A204.1 (cell line): ENCODE data around the gene PIRT.
"Not testable (repeated sequence)": the region's sequence is repeated elsewhere in the genome, so short reads cannot be mapped to it uniquely, and the experiment has no call there.

Source experiments
- FAIRE-seq: peaks from 2 replicates; lab custom pipeline; 2012; peaks lifted over from hg19 to GRCh38; lab: Jason Lieb, UNC

Gene PIRT

GRCh38 chr17:10837921-10838320 lies at the start of gene PIRT:
TSS of gene PIRT (minus strand) at chr17:10838087. CDS start at chr17:10825645, 12,442 bp downstream.
- no peak for FAIRE-seq

DNA sequence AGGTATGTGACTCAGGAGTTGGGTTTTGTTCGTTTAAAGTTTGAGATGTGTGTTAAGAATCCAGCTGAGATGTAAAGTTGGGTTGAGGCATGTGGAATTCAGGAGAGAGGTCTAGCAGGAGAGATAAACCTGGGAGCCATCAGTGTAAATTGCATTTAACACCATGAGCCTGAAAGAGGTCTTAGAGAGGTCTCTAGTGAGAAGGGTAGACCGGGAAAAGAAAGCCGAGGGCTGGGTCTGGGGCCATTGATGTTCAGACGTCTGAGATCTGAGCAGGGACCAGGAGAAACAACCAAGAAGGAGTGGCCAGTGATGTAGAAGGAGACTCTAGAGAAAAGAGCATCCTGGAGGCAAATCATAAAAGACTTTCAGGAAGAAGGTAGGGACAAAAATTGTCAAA lies 44.1 kb upstream of the PIRT start:
- no peak for FAIRE-seq

DNA sequence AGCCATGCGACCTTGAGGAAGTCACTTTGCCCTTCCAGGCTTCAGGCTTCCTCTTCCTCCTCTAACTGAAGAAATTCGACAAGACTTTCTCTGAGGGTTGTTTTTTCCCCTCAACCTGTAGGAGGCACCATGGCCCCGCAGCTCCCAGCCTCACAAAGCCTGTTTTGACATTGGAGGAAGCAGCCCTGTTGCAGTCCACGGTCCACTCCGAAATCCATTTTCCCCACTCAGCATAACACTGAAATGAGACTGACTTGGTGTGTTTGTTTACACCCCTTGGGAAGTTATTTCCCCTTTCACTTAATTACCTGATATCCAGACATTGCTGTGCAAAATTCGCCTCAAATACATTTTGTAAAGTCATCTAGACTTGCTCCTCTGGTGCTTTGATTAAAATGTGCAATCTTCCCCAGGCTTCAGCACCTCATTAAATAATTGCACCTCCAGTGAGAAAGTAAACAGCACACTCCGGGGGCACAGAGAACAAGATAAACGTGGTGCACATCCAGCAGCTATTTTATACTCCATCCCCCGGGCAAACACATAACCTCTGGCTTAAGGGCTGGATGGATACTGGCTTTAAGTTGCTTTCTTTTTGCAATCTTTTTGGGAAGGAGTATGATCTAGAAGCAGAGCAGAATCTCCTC lies 41.4 kb upstream of the PIRT start:
- no peak for FAIRE-seq

DNA sequence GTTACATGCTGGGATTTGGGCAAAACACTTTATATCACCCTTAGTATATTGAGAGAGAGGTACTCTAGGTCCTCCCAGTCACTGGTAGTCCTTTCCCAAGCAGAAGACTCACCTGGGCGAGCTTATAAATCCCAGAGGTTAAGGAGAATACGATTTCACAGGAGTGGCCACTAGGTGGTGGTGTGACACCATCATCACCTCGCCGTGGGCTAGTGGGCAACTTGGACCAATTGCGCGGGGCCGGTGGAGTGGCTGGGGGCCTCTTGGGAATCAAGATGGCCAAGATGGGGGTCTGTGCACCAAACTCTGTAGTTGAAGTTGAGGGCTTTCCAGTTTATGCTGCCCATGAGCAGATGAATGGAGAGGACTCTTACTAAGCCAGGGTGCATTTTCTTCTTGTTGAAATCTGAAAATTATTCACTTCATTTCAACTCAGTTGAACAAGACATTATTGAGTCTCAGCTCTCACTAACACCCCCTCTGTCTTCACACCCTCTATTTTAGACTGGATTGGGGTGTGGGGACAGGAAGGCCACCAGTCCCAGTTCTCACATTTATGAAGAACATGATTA lies 38.2 kb upstream of the PIRT start:
- no peak for FAIRE-seq

GRCh38 chr17:10875430-10875851 lies 37.6 kb upstream of the PIRT start:
- no peak for FAIRE-seq

- FAIRE-seq: no peak
Observed at GRCh38 chr17:10871914-10872313, 34.0 kb upstream of the PIRT start.

DNA sequence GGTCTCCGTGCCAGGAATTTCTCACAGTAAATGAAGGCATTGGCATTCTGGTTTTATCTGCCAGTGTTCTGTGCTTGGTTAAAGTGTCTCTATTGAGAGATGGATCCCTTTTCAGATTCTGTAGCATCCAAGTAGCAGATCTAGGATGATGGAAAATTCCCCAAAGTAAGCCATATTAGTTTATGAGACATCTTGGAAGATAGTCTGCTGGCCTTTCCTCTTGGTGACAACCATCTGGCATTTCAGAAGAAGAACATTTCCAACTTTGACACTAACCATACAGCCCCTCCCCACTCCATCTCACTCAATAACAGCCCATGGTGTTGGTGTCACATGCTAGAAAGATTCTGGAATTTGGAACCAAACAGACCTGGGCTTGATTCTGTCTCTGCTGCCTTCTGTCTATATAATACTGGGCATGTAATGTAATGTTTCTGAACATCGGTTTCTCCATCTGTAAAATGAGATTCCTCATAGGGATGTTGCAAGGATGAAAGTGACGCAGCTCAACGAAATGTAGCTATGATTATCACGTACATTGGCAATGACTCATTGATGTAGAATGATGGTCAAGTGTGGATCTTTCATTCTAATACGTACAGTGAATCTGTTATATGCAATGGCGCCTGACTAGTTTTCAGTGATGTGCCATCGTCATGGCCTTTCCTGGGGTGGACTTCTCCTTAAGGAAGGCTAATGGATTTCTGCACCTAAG lies 32.6 kb upstream of the PIRT start:
- no peak for FAIRE-seq

DNA sequence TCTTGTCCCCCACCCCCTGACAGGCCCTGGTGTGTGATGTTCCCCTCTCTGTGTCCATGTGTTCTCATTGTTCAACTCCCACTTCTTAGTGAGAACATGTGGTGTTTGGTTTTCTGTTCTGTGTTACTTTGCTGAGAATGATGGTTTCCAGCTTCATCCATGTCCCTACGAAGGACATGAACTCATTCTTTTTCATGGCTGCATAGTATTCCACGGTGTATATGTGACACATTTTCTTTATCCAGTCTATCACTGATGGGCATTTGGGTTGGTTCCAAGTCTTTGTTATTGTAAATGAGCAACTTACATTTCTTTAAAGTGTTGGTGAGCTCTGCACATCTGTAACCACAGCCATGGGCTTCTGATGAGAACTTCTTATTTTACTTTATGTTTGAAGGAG lies 30.9 kb upstream of the PIRT start:
- FAIRE-seq: not testable (repeated sequence)

DNA sequence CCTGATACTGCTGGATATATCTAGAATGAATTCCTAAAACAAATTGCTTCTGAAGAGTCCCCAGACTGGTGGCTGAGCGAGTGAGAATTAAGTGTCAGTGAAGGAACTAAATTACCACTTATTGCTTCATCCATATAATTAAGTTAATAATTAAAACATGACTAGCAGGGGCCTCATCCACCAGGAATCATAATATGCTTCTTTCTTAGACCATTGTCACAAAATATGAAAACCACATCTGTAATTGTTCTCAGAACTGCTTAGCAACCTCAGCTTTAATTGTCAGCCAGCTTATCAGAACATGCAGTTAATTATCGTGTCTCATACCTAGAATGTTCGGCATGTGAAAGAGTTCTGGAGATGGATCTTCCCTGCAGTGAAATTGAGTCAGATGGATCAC lies 21.2 kb upstream of the PIRT start:
- no peak for FAIRE-seq

GRCh38 chr17:10857976-10858375 lies 20.1 kb upstream of the PIRT start:
- no peak for FAIRE-seq

GRCh38 chr17:10846636-10847035 lies 8.7 kb upstream of the PIRT start:
- not testable (repeated sequence) for FAIRE-seq

GRCh38 chr17:10845388-10845751 lies 7.5 kb upstream of the PIRT start:
- no peak for FAIRE-seq

- peak; percentile 68 for FAIRE-seq
Observed at GRCh38 chr17:10844621-10845387, 6.9 kb upstream of the PIRT start.

DNA sequence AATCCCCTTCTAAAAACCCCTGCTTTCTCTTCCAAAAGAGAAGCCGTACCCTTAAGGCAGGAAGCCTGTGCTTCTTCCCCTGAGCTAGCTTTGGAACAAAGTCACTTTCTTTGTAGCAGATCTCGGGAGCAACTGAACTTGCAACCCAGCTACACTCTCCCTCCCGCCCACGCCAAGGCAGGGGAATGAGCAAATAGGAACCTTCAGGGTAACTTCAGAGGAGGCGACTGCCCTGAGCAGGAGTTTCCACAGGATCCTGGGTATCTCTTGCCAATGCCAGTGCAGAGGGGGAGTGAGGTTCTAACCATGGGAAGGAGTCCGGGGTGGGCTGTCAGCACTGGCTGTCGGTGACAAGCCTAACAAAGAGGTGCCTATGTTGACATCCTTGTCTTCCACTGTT lies 5.9 kb upstream of the PIRT start:
- no peak for FAIRE-seq

DNA sequence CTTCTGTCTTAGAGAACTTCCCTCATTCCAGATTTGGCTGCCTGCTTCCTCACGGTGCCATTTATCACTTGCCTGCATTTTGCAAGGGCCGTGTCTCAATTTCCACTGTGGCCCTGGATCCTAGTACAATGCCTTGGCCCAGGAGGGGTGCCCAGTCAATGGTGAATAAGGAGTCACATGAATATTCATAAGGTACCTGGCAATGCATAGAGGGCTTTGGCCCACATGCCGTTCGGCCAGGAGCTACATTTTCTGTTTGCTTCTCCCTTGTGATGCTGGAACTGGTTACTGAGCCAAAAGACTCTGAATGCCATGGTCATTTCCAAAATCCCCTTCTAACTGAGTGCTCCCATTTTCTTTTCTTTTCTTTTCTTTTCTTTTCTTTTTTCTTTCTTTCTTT lies 4.8 kb upstream of the PIRT start:
- FAIRE-seq: no peak

GRCh38 chr17:10838682-10839081 lies 795 bp upstream of the PIRT start:
- FAIRE-seq: no peak

DNA sequence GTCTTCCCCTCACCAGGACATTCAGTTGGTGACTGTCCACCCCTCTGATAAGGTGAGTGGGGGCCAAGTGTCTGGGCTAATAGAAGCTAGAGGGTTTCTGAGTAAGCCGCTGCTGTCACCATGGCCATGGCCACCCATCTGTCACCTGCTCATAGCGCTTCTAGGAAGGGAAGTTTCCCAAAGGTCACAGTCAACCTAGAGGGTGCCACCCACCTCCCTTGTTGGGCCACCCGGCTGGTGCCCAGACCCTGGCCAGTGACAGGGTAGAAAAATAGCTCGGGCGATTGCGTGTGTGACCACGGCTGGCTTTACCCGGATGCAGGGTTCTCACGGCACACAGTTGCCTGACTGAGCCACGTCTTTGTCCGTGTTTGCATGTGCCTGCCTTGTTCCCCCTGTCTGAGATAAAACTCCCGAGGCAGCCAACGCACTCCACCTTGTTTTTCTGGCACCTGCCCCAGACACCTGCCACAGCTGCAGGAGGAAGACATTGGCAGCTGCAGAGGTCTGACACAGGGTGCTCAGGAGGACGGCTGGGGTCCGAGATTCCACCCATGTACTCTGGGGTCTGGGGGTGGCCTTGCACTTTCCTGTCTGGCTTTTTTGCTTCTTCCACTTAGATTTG lies 809 bp downstream of the PIRT start:
- FAIRE-seq: no peak

GRCh38 chr17:10836145-10836544 lies 1.7 kb downstream of the PIRT start:
- FAIRE-seq: no peak

DNA sequence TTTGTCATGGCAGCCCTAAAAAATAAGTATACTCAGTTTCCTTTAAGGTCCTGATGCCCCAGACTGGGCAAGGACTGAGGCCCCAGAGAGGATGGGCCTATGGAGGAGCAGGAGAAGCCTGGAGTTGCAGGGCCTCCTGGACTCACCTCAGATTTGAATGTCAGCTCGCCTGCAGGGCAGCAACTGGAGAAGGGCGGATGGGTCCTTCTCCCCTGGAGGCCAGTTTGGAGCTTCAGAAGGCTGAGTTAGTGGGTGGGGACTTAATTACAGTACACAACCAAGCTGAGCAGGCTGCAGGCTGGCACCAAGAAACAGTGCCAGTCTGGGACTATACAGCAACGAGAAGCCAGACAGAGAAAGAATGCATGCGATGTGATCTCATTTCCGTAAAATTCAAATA lies 6.2 kb downstream of the PIRT start:
- no peak for FAIRE-seq

DNA sequence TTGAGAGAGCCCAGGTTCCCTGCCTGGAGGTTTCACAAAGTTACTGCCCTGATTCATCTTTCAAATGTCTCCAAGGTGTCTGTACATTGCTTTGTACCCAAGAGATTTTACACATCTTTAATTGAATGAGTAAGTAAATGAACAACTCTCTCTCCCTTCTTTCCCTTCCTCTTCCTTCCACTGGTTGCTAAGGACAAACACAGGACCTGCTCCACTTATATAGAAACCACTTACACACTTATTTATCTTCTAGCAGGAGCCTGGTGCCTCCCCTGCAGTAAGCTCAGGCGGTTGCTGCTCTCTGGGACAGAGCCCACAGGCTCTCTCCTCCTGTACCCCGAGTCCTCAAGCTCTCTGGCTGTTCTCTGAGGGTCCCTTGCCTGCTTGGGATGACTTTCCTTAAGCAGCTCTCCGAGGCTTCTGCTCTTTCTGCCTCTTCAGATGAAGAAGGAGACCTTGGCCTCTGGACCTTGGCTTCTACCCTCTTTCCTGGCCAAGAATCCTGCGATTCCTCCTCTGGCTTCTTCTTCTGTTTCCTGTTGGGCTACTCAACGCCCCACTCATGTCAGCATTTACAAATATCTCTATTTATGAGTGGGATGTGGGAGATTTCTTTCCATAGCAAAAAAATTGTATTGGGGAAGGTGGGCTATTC lies 9.9 kb downstream of the PIRT start:
- FAIRE-seq: no peak

GRCh38 chr17:10824874-10825273 lies 13.0 kb downstream of the PIRT start:
- no peak for FAIRE-seq

GRCh38 chr17:10821770-10822169 lies 16.1 kb downstream of the PIRT start:
- FAIRE-seq: no peak
